SK-N-SH (cell line): ENCODE measurements around the gene ZNF487. TPM values are rescaled to one million over a fixed set of nuclear protein-coding genes. Genes with fewer than 3 reads are reported as not detected.

Source experiments
- CTCF ChIA-PET: fragments of 300-600, 350-600 bp; formaldehyde crosslinking; extraction: SDS; loops from one replicate; lab custom pipeline; 2021; lab: Yijun Ruan, JAX
- POLR2A ChIA-PET: fragments of 350-600 bp; sonication (Branson Sonifier 250); formaldehyde crosslinking; extraction: SDS; loops from one replicate; lab custom pipeline; 2020; ENCODE audit warnings: antibody characterized with exemption, inconsistent platforms; lab: Yijun Ruan, JAX
- DNase-seq: peaks from one replicate; pipeline ENCODE4 v3.0.0; 2012
- H2AFZ ChIP-seq: fragments of 200-600 bp; sonication (generic); 2 replicates; pipeline ENCODE4 v1.8.1; 2016; ENCODE audit warnings: antibody characterized with exemption, mild to moderate bottlenecking, low read depth
- H3F3A ChIP-seq: fragments of 200-600 bp; sonication (generic); replicated peaks from 2 replicates; pipeline ENCODE3; 2016; ENCODE audit warnings: antibody characterized with exemption, mild to moderate bottlenecking; ENCODE audit not compliant: insufficient read depth
- H3K27ac ChIP-seq, 2 experiments: fragments of 200-500 bp in 1 of 2; fragments of 200-600 bp in 1 of 2; sonication (Bioruptor generic) in 1 of 2; sonication (generic), shearing (Covaris generic) in 1 of 2; 2 replicates each; pipeline versions ENCODE4 v1.5.1 to v1.6.1; 2014 to 2016; ENCODE audit warnings: low read depth in 2 of 2, inconsistent platforms in 1 of 2, low read length in 1 of 2, mild to moderate bottlenecking in 1 of 2, mixed read lengths in 1 of 2
- H3K27me3 ChIP-seq: fragments of 200-600 bp; sonication (generic), shearing (Covaris generic); 2 replicates; pipeline ENCODE4 v1.6.1; 2016; ENCODE audit warnings: mixed run types; ENCODE audit not compliant: insufficient read depth
- H3K36me3 ChIP-seq, 2 experiments: fragments of 200-500 bp in 1 of 2; fragments of 200-600 bp in 1 of 2; sonication (Bioruptor generic) in 1 of 2; sonication (generic) in 1 of 2; replicated peaks in 1 of 2; 2 replicates each; pipeline versions ENCODE3 to v1.5.1; 2014 to 2016; ENCODE audit warnings: low read length in 1 of 2, mild to moderate bottlenecking in 1 of 2; ENCODE audit not compliant: insufficient read depth in 2 of 2, control insufficient read depth in 1 of 2
- H3K4me1 ChIP-seq, 2 experiments: fragments of 200-500 bp in 1 of 2; fragments of 200-600 bp in 1 of 2; sonication (Bioruptor generic) in 1 of 2; sonication (generic), shearing (Covaris generic) in 1 of 2; 2 replicates each; pipeline versions ENCODE4 v1.5.1 to v1.6.1; 2014 to 2016; ENCODE audit warnings: low read depth in 1 of 2, low read length in 1 of 2, mixed run types in 1 of 2; ENCODE audit not compliant: insufficient read depth in 2 of 2, control insufficient read depth in 1 of 2
- H3K4me2 ChIP-seq: fragments of 200-600 bp; sonication (generic), shearing (Covaris generic); 2 replicates; pipeline ENCODE4 v1.6.1; 2017; ENCODE audit warnings: mixed run types
- H3K4me3 ChIP-seq, 2 experiments: fragments of 200-500 bp in 1 of 2; fragments of 200-600 bp in 1 of 2; sonication (Bioruptor generic) in 1 of 2; sonication (generic), shearing (Covaris generic) in 1 of 2; 2 replicates each; pipeline versions ENCODE4 v1.5.1 to v1.8.1; 2014 to 2016; ENCODE audit warnings: low read depth in 2 of 2, inconsistent platforms in 1 of 2, low read length in 1 of 2, mild to moderate bottlenecking in 1 of 2, mixed read lengths in 1 of 2, moderate library complexity in 1 of 2
- H3K79me2 ChIP-seq: fragments of 200-600 bp; sonication (generic); 2 replicates; pipeline ENCODE4 v1.8.1; 2017; ENCODE audit warnings: mild to moderate bottlenecking; ENCODE audit not compliant: insufficient read depth
- H3K9ac ChIP-seq: fragments of 200-600 bp; sonication (generic); 2 replicates; pipeline ENCODE4 v1.6.1; 2017; ENCODE audit warnings: mixed run types
- H3K9me2 ChIP-seq: fragments of 200-600 bp; sonication (generic); 2 replicates; pipeline ENCODE4 v1.6.1; 2017; ENCODE audit warnings: mixed run types
- H3K9me3 ChIP-seq: fragments of 200-600 bp; sonication (generic); 2 replicates; pipeline ENCODE4 v1.6.1; 2017; ENCODE audit warnings: mixed run types, mild to moderate bottlenecking, moderate library complexity
- H4K20me1 ChIP-seq: fragments of 200-600 bp; sonication (generic); 2 replicates; pipeline ENCODE4 v1.6.1; 2017; ENCODE audit warnings: mild to moderate bottlenecking, mixed run types; ENCODE audit not compliant: insufficient read depth
- ELF1 ChIP-seq: IDR thresholded peaks from 2 replicates; pipeline ENCODE4 v1.4.0; 2012
- FOSL2 ChIP-seq: IDR thresholded peaks from 2 replicates; pipeline ENCODE4 v1.4.0; 2012; ENCODE audit warnings: low read depth, mild to moderate bottlenecking, moderate library complexity, borderline replicate concordance
- FOXM1 ChIP-seq: IDR thresholded peaks from 2 replicates; pipeline ENCODE4 v1.4.0; 2012; ENCODE audit warnings: low read depth, mild to moderate bottlenecking
- GATA2 ChIP-seq: sonication (generic); formaldehyde crosslinking; IDR thresholded peaks from 2 replicates; pipeline ENCODE4 v1.5.0; 2020; ENCODE audit warnings: mild to moderate bottlenecking, missing genetic modification reagents
- JUND ChIP-seq: IDR thresholded peaks from 2 replicates; pipeline ENCODE4 v1.4.0; 2012
- MAX ChIP-seq: IDR thresholded peaks from 2 replicates; pipeline ENCODE4 v1.4.0; 2012; ENCODE audit warnings: low read depth
- MEF2A ChIP-seq: IDR thresholded peaks from 2 replicates; pipeline ENCODE4 v1.4.0; 2012; ENCODE audit warnings: low read depth, borderline replicate concordance
- NRF1 ChIP-seq: IDR thresholded peaks from 2 replicates; pipeline ENCODE4 v1.6.1; 2012; ENCODE audit warnings: low read depth, mild to moderate bottlenecking, low read length
- PBX3 ChIP-seq: IDR thresholded peaks from 2 replicates; pipeline ENCODE4; 2012
- POLR2AphosphoS5 ChIP-seq: IDR thresholded peaks from 2 replicates; pipeline ENCODE4 v1.6.1; 2012; ENCODE audit warnings: low read depth, low read length
- REST ChIP-seq: IDR thresholded peaks from 2 replicates; pipeline ENCODE4 v1.6.1; 2012; ENCODE audit warnings: mild to moderate bottlenecking, low read depth, low read length, moderate library complexity
- RXRA ChIP-seq: IDR thresholded peaks from 2 replicates; pipeline ENCODE4 v1.4.0; 2012; ENCODE audit warnings: low read depth, mild to moderate bottlenecking, borderline replicate concordance
- USF1 ChIP-seq: IDR thresholded peaks from 2 replicates; pipeline ENCODE4 v1.4.0; 2012; ENCODE audit warnings: low read depth, borderline replicate concordance
- WGBS: methylation state at CpG from one replicate; pipeline ENCODE4 v1.1.6; 2017; ENCODE audit warnings: low lambda C conversion rate; 5-methylcytosine and 5-hydroxymethylcytosine counted together
- polyA plus RNA-seq, 3 experiments: library from polyadenylated mRNA; depleted of rRNA; stranded (reverse); fragments of >200 nt; gene quantifications; 2 replicates each; pipeline ENCODE4 v1.2.3, GENCODE V29; 2012

The ZNF487 gene
- polyA plus RNA-seq, 1 of the 3 experiments (the other 2 are of a cell fraction), result 2.7 TPM

- TF ChIP-seq ELF1, result no peak
- peak; percentile 78 for TF ChIP-seq USF1
- peak; percentile 19 for TF ChIP-seq POLR2AphosphoS5
Observed at GRCh38 chr10:43420369-43421200, 16.3 kb upstream of the ZNF487 start (continued).

- H3K4me1 ChIP-seq, result peaks cover 5% of the 10 kb centered on the region in 2 experiments; a peak in 2 of 4 replicates
- H3K9me3 ChIP-seq, result no peaks in the 10 kb centered on the region
- peak overlapping the region; percentile 34 to 61 for H3K4me3 ChIP-seq
- H3K4me2 ChIP-seq, result peak overlapping the region; percentile 82
- ChIA-PET CTCF (interaction anchor here (1.5 kb wide), 1 partner anchor 12 kb away, joined by 4 read pairs; the partner anchor contains the start of gene HNRNPF), POLR2A (interaction anchor here (1.4 to 2.6 kb wide), 2 partner anchors 12 to 24 kb away, joined by 3 to 12 read pairs; partner anchors contain the start of gene HNRNPF)
- 82% methylated on average over 4 of the region's 4 CpGs for WGBS
- H3K9ac ChIP-seq, result peak overlapping the region; percentile 75; the same call in 1 of the 2 replicates
- peaks cover 13% of the 10 kb centered on the region for H3F3A ChIP-seq
- H3K27ac ChIP-seq, result peak overlapping the region; percentile 19 to 83
- H4K20me1 ChIP-seq, result no peaks in the 10 kb centered on the region
- H3K9me2 ChIP-seq, result no peaks in the 10 kb centered on the region
- no peak for DNase-seq
- no peaks in the 10 kb centered on the region for H3K36me3 ChIP-seq
- no peak for TF ChIP-seq GATA2 (CRISPR knock-in tag)
- TF ChIP-seq REST, result no peak
- TF ChIP-seq NRF1, result no peak
- no peak for TF ChIP-seq PBX3
- no peak for TF ChIP-seq MEF2A
- no peak for TF ChIP-seq FOXM1
- no peak for TF ChIP-seq JUND
- no peak for TF ChIP-seq FOSL2
- TF ChIP-seq MAX, result no peak
- no peak for TF ChIP-seq RXRA
- no peaks in the 10 kb centered on the region for H3K79me2 ChIP-seq
- H3K27me3 ChIP-seq, result no peaks in the 10 kb centered on the region
- H2AFZ ChIP-seq, result peak overlapping the region; percentile 98
Observed at GRCh38 chr10:43421201-43421507, 15.8 kb upstream of the ZNF487 start.
